Measurements from ENCODE around the gene ATP8A2.

The ATP8A2 gene

DNA sequence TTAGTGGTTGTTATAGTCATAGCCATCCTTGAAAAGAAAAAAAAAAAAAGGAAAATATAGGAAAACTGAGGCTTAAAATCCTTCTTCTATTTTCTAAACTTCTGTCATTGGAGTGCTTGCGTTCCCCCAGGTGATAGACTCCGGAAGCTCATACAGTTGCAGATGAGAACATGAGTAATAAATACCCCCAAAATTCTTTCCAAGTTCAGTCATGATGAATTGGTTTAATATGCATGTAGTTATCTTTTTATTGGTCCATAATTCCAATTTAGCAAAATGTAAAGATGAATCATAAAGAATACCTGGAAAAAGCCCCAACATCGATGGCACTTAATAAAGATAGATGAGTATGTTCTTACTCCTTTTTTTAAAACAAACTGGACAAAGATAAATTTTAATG, 487.8 kb downstream of the ATP8A2 start:
- DNase-seq (ENCODE audit: low spot score): no peak

DNA sequence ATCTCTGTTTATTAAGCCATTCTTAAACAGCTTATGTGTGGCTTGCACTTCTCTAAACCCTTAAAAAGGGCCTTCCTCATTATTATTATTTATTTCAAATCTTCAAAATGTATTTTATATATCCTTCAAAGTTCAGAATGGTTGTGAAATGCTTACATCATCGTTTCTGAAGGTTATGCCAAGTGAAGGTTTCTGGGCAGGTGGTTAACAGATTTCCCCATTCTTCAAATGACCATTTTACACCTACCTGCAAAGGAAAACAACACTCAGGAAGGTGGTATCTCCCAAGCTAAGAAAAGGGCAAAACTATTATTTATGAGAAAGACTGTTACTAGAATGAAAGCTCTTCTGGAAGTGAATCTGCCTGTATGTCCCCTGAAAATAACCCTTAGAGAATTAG, 488.5 kb downstream of the ATP8A2 start:
- no peak for DNase-seq (ENCODE audit: low spot score)

DNA sequence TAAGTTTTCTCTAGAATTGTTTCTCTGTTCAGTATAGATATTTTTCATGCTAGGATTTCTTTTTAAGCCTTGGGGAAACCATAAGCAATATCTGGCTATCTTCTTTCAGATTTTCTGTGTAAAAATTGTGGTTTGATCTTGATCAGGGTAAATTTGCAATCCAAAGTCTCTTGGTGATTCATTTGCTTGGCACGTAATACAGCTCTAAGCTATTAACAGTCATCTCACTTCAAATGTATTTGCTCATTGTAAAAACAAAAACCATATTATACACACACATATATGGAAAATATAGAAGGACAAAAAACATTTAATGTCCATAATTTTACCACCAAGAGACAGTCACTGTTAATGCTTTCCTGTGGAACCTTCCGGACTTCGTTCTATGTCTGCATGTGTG, 489.1 kb downstream of the ATP8A2 start:
- DNase-seq (ENCODE audit: low spot score): no peak

DNA sequence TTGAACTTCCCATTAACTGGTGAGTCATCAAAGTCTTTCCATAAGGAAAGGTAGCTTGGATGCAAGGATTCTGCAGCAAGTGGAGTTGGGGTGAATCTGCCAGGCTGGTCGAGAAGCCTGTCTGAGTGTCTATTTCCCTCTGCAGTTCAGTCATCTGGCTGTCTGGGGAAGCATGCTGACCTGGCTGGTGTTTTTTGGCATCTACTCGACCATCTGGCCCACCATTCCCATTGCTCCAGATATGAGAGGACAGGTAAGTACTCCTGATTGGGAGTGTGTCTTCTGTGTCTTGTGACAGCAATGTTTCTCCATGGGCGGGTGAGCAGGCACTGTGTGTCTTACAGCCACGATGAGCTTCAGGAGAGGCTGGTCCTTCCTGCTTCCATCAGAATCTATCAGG, 490.4 kb downstream of the ATP8A2 start:
- no peak for DNase-seq (ENCODE audit: low spot score)

DNA sequence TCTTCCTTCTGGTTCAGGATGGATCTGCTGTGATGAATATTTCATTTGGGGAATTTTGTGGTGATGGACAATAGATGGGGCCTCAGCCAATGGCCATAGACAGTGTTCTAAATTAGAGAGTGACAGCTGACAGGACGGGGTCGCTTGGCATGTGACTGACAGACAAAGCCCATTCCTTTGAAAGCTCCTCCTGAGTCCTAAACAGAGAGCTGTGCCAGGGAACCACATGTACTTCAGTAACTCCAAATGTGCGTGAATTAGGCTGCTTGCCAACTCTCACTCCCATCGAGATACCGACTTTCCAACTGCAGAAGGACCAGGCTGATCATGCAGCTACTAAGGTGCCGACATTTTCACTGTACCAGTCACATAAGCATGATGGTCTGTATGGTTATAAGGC, 492.3 kb downstream of the ATP8A2 start:
- DNase-seq (ENCODE audit: low spot score): no peak

DNA sequence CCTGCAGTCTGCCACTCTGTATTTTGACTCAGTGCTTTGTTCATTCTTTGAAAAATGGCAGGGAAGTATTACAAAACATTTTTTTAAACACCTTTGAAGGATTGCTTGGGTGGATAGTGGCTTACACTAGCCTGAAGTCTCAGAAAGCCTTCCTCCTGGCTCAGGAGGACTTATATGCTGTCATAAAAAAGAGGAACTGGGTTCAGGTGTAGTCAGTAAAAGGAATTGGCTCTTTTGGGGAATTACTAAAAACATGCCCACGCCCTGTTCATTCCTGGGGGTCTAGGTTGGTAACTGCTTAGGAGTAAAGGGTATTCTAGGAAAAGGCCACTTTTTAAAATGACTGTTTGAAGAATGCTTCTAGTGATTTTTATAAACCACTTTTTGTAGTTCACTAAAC, 493.2 kb downstream of the ATP8A2 start:
- DNase-seq (ENCODE audit: low spot score): no peak

DNA sequence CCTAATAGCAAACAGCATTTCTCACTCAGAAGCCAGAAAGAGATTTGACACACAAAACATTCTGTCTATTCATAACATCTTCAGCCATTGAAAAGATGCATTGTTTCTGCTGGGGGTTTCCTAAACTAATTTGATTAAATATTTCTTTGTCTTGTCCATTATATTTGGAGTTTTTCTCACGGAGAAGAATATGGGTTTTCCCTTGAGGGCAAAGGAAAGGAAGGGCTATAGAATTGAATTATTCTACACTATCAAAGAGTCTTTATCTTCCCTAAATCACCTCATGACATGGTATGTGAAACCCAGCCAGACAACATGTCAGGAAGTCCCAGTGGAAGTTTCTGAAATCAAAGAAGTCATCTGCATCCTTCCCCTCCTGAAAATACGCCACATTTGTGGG, 493.6 kb downstream of the ATP8A2 start:
- no peak for DNase-seq (ENCODE audit: low spot score)

DNA sequence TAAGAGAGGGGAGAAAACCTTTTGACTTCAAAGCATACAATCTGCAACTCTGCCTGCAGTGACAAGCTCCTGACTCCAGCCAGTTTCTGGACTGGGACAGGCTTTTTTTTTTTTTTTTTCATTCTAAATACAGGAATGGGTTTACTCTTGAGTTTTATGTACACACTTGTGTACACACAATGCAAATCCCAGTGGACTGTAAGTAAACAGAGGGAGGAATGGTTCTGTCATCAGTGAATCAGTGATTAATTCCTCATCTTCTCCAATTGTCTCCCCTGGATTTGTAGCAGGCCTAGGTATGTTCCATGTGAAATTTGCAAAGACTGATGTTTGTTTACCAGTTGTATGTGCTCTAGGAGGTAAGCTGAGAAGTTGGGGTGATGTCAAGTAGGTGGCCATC, 495.3 kb downstream of the ATP8A2 start:
- no peak for DNase-seq (ENCODE audit: low spot score)

DNA sequence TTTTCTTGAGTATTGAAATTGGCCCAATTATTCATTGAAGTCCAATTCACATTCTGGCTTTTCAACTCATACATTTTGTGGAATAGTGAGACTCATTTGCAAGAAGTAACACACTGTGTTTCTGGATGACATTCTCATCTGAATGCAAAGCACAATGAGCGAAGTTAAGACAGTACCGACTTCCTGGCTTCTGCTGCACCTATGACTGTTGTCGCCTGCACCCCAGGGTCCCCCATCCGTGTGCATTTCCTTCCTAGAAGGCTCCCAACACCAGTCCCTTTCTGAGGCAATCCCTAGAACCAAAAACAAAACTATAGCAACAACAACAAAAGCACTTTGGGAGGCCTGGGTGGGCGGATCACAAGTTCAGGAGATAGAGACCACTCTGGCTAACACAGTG, 496.7 kb downstream of the ATP8A2 start:
- DNase-seq (ENCODE audit: low spot score): no peak

DNA sequence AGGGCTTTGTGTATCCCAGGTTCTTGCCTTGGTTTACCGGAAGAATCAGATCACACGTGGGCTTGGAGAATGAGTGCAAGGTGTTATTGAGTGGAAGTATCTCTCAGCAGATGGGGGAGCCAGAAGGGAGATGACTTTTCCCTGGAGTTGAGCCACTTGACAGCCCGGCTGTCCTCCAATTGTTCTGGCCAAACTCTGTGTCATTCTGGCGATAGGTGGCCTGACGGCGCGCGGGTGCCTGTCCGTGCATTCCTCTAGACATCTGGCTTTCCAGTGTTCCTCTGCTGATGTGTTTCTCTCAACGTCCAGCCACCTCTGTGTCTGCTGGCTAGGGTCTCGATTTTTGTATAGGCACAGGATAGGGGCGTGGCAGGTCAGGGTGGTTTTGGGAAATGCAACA, 498.2 kb downstream of the ATP8A2 start:
- no peak for DNase-seq (ENCODE audit: low spot score)

DNA sequence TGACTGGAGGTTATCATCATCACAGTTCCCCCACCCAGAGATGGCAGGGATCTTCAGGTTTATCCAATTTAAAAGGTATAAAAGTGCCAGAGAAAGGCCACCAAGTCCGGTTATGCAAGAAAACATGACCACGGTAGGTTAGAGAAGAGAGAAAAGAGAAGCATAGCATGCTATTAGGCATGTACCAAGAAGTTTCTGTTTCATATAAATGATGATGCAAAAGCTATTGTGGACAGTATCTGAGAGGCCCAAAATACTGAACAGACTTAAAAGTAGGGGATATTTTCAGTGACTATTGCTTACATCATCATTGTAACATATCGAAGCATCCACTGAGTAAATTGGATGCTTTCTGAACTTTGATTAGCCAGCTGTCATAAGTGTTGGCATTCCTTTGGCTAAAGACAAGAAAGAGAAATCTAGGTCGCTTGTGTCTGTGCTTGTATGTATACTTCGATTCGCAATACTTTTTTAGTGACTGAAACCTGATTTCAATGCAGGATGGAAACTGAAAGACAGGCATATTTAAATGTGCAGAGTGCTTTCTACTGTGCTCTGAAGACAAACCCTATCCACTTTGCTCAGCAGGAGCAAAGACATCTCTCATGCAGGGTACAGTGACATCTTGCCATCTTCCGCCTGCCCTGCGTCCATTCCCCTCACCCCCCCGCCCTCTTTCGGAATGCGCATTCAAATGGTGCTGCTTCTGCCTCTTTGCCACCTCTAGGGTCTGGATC, 499.8 kb downstream of the ATP8A2 start:
- no peak for DNase-seq (ENCODE audit: low spot score)

DNA sequence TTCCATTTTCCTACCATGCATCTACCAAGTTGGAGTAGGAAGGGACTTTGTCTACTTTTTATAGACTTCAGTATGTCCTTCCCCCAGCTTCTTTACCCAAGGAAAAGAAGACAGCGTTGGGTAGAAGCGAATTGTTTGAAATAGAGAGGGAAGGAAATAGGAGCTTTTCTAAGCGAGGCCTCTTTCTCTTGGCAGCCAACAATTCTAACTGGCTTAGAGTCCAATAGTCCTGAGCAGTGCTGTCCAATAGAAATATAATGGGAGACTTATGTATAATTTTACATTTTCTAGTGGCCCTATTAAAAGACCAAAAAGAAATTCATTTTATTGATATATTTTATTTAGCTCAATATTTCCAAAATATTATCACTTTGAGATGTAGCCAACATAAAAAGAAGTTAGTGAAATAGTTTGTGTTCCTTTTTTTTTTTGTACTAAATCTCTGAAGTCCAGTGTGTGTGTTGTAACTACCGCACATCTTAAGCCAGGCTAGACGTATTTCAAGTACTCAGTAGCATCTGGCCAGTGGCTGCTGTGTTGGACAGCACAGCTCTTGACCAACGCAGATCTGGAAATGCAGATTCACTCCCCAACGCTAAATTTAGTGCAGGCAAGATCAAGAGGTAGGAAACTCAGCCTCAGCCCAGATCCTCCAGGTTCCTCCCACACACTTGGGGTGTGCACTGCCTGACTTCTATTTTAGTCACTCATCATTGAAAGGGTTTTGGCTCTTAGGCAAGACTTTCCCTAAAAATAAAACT, 500.9 kb downstream of the ATP8A2 start:
- DNase-seq (ENCODE audit: low spot score): no peak

DNA sequence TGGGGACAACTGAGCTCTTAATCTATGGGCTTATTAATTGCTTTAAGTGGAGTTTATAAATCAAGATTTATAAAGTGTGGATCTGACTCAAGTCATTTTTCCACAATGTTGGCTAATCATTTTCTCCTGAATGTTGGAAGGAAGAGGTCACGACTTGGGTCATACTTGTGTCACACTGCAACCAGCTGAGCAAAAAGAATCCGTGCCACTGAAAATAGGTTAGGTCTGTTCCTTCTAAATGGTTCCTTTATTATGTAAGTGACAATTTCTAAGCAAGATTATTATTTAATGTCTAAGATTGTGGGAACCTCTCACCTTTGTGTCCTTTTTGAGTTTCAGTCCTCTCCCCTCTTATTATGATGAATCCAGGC, 501.5 kb downstream of the ATP8A2 start:
- no peak for DNase-seq (ENCODE audit: low spot score)

DNA sequence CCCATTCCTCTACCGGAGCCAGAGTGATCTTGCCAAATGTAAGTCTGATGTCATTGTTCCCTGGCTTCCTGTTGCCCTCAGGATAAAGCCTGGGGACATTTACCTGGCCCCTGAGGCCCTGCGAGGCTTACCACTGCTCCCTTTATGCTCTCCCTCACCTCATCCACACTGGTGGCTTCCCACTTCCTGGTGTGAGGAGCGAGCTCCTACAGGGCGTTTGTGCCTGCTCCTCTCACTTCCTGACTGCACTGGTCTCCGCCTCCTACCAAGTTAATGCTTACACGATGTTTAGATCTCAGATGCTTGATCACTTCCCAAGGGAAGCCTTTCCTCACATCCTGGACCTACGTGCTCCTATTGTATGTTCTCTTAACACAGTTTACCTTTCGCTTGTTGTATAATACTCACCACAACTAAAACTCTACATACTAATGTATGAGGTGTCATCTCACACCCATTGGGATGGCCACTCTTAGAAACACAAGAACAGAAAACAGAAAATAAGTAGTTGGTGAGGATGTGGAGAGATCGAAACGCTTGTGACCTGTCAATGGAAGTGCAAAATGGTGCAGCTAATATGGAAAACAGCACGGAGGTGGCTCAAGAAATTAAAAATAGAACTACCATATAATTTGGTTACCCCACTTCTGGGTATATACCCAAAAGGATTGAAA, 502.4 kb downstream of the ATP8A2 start:
- DNase-seq (ENCODE audit: low spot score): no peak

DNA sequence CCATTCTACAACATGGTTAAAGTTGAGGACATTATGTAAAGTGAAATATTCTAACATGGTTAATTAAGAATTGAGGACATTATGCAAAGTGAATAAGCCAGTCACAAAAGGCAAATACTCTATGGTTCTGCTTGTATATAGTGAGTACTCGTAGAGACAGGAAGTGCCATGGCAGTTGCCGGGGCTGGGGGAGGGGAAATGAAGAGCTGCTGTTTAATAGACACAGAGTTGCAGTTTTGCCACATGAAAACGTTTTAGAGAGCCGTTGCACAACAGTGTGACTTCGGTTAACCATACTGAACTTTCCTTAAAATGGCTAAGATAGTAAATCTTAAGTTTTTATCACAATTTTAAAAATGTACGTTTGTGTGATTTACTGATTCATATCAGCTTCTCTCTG, 503.1 kb downstream of the ATP8A2 start:
- no peak for DNase-seq (ENCODE audit: low spot score)

DNA sequence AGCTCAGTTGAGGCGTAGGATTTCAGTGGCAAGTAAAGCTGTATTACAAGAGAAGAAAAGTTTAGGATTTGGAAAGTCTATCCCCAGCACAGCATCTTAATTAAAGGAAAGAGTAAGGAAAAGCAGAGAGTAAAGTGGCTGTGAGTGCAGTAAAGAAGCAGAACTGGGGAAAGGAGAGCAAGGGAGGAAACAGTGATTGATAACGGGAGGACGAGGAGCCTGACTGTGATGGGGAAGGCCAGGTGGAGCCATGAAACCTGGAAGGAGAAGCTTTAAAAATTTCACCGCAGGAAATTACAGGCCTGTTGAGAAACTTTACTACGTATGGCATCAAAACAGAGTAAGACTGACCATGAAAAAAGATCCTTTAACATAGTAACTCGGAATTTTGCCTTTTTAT, 504.5 kb downstream of the ATP8A2 start:
- DNase-seq (ENCODE audit: low spot score): no peak

DNA sequence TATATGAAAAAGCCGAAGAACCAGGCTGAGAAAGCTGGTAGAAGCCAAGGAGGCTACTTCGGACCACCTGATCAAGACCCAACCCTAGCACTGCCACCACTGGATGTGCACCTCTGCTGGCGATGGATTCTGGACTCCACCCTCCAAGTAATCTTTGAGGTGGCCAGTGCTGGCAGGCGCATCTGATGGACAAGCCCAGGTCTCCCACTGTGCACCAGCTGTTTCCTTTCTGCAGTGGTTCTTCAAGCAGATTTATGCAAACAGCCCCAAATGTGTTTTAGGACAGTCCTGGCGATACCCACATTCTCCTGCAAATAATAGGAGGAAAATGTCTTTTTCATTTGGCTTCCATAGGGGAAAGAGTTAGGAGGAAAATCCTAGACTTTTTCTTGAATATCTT, 507.7 kb downstream of the ATP8A2 start:
- no peak for DNase-seq (ENCODE audit: low spot score)

DNA sequence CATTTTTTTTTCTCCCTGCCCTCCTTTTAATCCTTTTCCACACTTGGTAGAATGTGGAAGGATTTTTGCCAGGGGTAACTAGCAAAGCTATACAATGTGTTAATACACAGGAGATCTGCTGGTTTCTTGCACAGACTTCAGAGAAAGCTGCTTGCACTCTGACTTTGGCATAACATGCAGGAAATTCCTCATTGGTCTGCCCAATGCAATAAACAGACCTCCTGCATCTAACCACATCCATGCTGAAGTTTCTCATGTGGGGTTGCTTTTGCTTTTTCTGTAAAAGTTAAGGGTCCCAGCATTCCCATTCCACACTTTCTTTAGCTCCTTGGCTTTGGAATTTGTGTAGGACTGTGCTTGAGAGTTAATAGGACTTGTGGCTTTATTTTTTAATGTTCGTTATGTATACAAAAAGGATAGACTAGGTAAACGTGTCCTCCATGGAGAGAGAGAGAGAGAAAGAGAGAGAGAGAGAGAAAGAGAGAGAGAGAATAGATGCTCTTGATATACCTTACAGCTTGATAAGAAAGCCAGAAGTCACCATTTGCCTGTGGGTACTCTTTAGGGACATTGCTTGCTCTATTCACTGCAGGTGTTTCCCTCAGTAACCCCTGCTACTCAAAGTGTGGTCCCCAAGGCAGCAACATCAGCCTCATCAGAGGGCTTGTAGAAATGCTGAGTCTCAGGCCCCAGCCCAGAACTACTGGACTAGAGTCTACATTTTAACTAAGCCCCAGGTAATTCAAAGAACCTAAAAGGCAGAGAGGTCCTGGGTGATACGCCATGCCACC, 509.6 kb downstream of the ATP8A2 start:
- no peak for DNase-seq (ENCODE audit: low spot score)

DNA sequence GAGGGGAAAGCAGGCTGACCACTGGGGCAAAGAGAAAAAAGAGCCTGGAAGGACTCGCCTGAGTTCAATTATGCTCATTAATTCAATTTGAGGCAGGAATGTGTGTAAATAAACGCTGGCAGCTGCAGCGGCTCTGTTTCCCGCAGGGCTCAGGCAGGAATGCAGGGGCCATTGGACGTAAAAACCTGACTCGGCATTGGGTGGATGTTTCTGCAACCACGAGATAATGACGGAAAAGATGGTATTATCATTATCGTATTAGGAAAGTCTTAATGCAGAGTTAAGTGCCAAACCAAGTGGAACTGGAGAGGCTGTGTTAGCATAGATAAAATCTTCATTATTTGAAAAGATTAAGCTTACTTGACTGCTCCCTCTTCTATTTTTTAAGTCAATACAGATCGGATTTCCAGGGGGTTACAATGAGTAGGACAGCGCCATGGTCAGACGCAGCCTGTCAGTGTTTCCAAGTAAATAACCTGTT, 510.2 kb downstream of the ATP8A2 start:
- DNase-seq (ENCODE audit: low spot score): no peak

DNA sequence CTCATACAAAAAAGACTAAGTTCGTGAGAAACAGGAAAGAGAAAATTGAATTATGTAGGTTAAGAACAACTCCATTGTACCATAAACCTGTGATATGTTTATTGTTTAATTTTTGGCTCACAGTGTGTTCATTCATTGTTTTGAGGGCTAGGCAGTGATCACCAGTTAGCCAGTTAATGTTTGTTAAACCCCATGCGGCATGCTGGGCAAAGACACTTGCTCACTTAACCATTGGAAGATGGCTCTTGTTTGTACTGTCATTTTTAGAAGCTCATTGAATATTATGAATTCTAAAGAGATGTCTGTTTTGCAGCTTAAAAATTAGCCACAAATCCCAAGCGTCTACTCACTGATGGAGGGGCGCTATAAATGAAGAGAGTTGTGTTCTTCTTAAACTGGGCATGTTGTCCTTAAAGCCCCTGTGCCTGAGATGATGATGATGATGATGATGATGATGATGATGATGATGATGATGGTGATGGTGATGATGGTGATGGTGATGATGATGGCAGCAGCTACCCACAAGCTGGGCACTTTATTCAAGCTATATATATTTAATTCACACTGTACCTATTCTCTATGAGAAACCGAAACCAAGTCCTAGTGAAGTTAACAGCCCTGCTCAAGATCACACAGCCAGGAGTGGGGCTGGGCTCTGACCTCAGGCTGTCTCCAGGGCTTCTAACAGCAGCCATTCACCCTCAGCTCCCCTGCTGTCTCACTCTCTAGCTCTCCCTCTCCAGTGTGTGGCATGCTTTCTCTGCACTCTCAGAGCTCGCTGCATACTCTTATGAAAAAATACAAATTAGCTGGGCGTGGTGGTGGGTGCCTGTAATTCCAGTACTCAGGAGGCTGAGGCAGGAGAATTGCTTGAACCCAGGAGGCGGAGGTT, 510.9 kb downstream of the ATP8A2 start:
- DNase-seq (ENCODE audit: low spot score): no peak

DNA sequence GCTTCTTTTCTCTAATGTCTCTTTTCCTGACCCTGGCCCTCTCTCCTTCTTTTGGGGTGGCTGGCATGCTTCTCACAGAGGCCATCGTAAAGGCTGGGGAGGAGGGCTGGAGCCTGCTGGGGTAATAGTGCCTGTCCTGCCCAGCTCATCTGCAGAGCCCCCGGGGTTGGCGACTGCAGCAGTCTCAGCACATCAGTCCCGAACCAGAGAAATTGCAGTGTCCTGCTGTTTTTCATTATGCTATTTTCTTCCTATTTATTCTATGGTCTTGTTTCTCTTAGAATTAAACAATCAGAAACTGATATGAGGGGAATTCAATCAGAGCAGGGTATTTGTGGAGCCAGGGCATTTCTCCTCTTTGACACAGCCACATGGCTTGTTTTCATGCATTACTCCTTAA, 513.6 kb downstream of the ATP8A2 start:
- no peak for DNase-seq (ENCODE audit: low spot score)
